ENCODE results near the gene PPIP5K2.

- TF ChIP-seq POLR2A (IDR thresholded peaks at IDR 0.05): no peak
- TF ChIP-seq, protein P1, sequence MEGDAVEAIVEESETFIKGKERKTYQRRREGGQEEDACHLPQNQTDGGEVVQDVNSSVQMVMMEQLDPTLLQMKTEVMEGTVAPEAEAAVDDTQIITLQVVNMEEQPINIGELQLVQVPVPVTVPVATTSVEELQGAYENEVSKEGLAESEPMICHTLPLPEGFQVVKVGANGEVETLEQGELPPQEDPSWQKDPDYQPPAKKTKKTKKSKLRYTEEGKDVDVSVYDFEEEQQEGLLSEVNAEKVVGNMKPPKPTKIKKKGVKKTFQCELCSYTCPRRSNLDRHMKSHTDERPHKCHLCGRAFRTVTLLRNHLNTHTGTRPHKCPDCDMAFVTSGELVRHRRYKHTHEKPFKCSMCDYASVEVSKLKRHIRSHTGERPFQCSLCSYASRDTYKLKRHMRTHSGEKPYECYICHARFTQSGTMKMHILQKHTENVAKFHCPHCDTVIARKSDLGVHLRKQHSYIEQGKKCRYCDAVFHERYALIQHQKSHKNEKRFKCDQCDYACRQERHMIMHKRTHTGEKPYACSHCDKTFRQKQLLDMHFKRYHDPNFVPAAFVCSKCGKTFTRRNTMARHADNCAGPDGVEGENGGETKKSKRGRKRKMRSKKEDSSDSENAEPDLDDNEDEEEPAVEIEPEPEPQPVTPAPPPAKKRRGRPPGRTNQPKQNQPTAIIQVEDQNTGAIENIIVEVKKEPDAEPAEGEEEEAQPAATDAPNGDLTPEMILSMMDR (IDR thresholded peaks at IDR 0.05): no peak
Observed at GRCh38 chr5:103217101-103217500, 97.0 kb downstream of the PPIP5K2 start.

Data from thyroid gland (tissue), 4 donors.